Right atrium auricular region (tissue), 2 donors: ENCODE data around the gene CEP76. TPM values are rescaled to one million over a fixed set of nuclear protein-coding genes. Genes with fewer than 3 reads are reported as not detected.

Experiments used
- DNase-seq: peaks from one replicate; pipeline ENCODE4 v3.0.0-alpha.2; 2019; ENCODE audit warnings: low spot score
- H3K27ac ChIP-seq, 2 donors: fragments of 200-600 bp; sonication (generic); 1 replicate in 1 of 2; 2 replicates in 1 of 2; pipeline ENCODE4 v1.5.1; 2016 to 2019
- H3K27me3 ChIP-seq, 2 donors: fragments of 200-600 bp; sonication (generic); one replicate each; pipeline versions ENCODE4 v1.5.1 to v1.6.0; 2017 to 2019
- H3K36me3 ChIP-seq: fragments of 200-600 bp; sonication (generic); one replicate; pipeline ENCODE4 v1.5.1; 2016
- H3K4me1 ChIP-seq, 2 donors: fragments of 200-600 bp; sonication (generic); one replicate each; pipeline versions ENCODE4 v1.5.1 to v1.6.0; 2017 to 2019
- H3K4me3 ChIP-seq, 2 donors: fragments of 200-600 bp; sonication (generic); 1 replicate in 1 of 2; 2 replicates in 1 of 2; pipeline ENCODE4 v1.5.1; 2017 to 2019; ENCODE audit warnings: mild to moderate bottlenecking in 1 of 2, moderate library complexity in 1 of 2
- H3K9me3 ChIP-seq, 2 donors: fragments of 200-600 bp; sonication (generic); one replicate each; pipeline ENCODE4 v1.5.1; 2019
- CTCF ChIP-seq, 2 donors: fragments of 200-600 bp; sonication (generic); IDR thresholded peaks; one replicate each; pipeline ENCODE4 v1.5.1; 2019; ENCODE audit warnings: antibody characterized with exemption in 2 of 2
- total RNA-seq, 2 donors: library from RNA; depleted of rRNA; stranded (reverse); fragments of >200 nt; gene quantifications; one replicate each; pipeline ENCODE4 v1.1.0, GENCODE V29; 2016

The CEP76 gene
- total RNA-seq, 2 donors from 2014 or later: 3.1 to 4.4 TPM

DNA sequence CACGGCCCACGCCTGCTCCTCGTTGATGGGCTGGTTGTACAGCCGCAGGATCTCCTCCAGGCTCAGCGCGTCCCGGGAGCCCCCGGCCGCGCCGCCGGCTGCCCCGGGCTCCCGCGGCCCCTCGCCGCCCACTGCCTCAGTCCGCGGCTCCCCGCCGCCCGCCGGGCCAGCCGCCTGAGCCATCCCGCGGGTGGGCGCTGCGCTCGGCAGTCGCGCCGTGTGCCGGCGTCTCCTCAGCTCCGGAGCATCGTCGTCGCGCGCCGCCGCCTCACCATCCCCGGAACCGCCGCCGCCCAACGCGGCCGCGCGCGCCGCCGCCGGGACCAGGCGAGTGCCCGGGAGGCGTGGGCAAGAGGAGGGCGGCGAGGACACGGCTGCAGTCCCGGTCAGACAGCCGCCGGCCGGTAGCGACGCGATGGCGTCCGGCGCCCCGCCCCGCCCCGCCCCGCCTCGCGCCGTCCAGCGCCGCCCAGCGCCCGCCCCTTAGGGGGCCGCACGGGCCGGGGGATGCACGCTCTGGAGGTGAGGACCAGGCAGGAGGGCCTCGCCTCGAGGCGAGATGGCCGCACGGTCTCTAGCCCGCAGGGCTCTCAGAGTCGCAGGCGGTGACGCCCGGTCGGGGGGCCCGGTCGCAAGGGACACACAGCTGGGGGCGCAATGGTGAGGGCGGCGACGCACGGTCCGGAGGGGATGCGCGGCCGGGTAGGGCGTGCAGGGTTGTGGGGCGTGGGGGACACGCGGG, 44.7 kb downstream of the CEP76 start, which contains the start of gene SPIRE1:
SPIRE1 (minus strand) TSS at position 424 of the 742 bp plus-strand sequence; CDS start at position 183, 241 bp downstream.
- peak within 1 kb of the TSS; percentile 95 to 99 for H3K27ac ChIP-seq
- no peaks in the 10 kb centered on the region for H3K36me3 ChIP-seq
- peak in 1 of 2 donors; percentile 48 for TF ChIP-seq CTCF (IDR thresholded peaks at IDR 0.05)
- peak within 1 kb of the TSS; percentile 75 to 88 for H3K4me3 ChIP-seq
- peaks cover 0 to 34% of the 10 kb centered on the region in 2 donors for H3K4me1 ChIP-seq
- H3K27me3 ChIP-seq: no peaks in the 10 kb centered on the region
- peak; percentile 68 for DNase-seq
- no peaks in the 10 kb centered on the region for H3K9me3 ChIP-seq

- H3K27ac ChIP-seq: peak overlapping the region; percentile 95 to 99
- peak overlapping the region; percentile 75 to 88 for H3K4me3 ChIP-seq
- H3K9me3 ChIP-seq: no peaks in the 10 kb centered on the region
- TF ChIP-seq CTCF (IDR thresholded peaks at IDR 0.05): no peak
- H3K36me3 ChIP-seq: no peaks in the 10 kb centered on the region
- H3K27me3 ChIP-seq: no peaks in the 10 kb centered on the region
- DNase-seq: no peak
- peaks cover 0 to 42% of the 10 kb centered on the region in 2 donors for H3K4me1 ChIP-seq
Observed at GRCh38 chr18:12656938-12657683, 45.4 kb downstream of the CEP76 start.

DNA sequence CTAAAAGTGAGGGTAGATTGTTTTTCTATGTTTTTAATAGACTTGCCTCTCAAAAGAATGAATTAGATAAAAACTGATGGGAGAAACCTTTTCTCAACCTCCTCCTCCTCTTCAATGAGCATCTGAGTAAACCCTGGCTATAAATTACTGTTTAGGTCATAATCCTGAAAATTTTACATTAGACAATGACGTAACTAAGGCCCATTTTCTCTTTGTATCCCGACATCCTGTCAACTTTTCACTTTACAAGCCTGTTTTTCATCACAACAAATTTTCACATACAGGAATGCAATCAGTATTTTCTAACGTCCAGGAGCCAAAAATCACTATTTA, 46.0 kb downstream of the CEP76 start:
- Histone ChIP-seq H3K4me1 (peaks cover 0 to 47% of the 10 kb centered on the region in 2 donors), H3K27ac (peak overlapping the region; percentile 95 to 99)
- TF ChIP-seq CTCF (IDR thresholded peaks at IDR 0.05): no peak

GRCh38 chr18:12654971-12655370, 47.6 kb downstream of the CEP76 start:
- Histone ChIP-seq H3K27me3 (no peaks in the 10 kb centered on the region), H3K4me1 (peaks cover 0 to 52% of the 10 kb centered on the region in 2 donors), H3K4me3 (no peak overlapping the region), H3K9me3 (no peaks in the 10 kb centered on the region), H3K27ac (peak overlapping the region in 1 of 2 donors; percentile 99), H3K36me3 (no peaks in the 10 kb centered on the region)
- TF ChIP-seq CTCF (IDR thresholded peaks at IDR 0.05): no peak
- no peak for DNase-seq

More for the DNA sequence above, 46.0 kb downstream of the CEP76 start:
- peak overlapping the region; percentile 75 to 88 for H3K4me3 ChIP-seq
- no peaks in the 10 kb centered on the region for H3K9me3 ChIP-seq
- no peaks in the 10 kb centered on the region for H3K36me3 ChIP-seq
- no peak for DNase-seq
- H3K27me3 ChIP-seq: no peaks in the 10 kb centered on the region

DNA sequence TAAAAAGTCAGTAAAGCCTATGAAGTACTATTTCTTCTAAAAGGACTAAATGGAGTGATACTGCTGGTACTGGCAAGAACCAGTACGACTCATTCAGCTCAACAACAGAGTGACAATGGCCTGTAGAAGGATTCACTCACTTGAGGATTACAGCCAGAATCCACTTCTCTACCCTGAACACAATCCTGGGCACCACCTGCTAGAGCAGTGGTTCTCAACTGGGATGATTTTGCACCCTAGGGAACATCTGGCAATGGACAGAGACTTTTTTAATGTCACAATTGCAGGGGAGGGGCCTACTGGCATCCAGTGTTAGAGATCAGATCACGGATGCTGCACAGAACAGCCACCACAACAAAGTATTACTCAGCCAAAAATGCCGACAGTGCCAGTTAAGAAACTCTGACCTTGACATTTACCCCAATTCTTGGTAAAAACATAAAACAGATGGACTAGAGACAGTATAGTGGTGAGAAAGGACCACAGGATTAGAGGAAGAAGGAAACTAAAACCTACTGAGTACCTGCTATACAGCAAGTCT, 49.6 kb downstream of the CEP76 start:
- H3K9me3 ChIP-seq: no peaks in the 10 kb centered on the region
- no peaks in the 10 kb centered on the region for H3K36me3 ChIP-seq
- H3K4me1 ChIP-seq: peaks cover 0 to 43% of the 10 kb centered on the region in 2 donors
- H3K27ac ChIP-seq: peak overlapping the region; percentile 37 to 52
- H3K27me3 ChIP-seq: no peaks in the 10 kb centered on the region
- no peak overlapping the region for H3K4me3 ChIP-seq
- no peak for TF ChIP-seq CTCF (IDR thresholded peaks at IDR 0.05)
- DNase-seq: no peak
